PC-3 (cell line): Measurements from ENCODE around the gene C10orf143. TPM values are rescaled to one million over a fixed set of nuclear protein-coding genes. Genes with fewer than 3 reads are reported as not detected.

ENCODE experiments used
- ATAC-seq: fragments of 200-7000 bp; cut with Tn5 transposase; 2 replicates; pipeline ENCODE4 v1.9.1; 2020; ENCODE audit warnings: mild to moderate bottlenecking, moderate library complexity
- BruUV-seq: library from RNA; stranded (reverse); fragments of 400-500 nt; replicated peaks from 2 replicates; lab custom pipeline; 2021; lab: Mats Ljungman, UMichigan
- CTCF ChIA-PET: fragments of 300-600 bp; sonication (Branson Sonifier 250); formaldehyde crosslinking; loops from one replicate; lab custom pipeline; 2022; ENCODE audit warnings: antibody characterized with exemption; lab: Charles Lee
- POLR2A ChIA-PET: fragments of 300-600 bp; sonication (Branson Sonifier 250); formaldehyde crosslinking; loops from one replicate; lab custom pipeline; 2022; ENCODE audit warnings: antibody characterized with exemption; ENCODE audit not compliant: unreplicated experiment; lab: Charles Lee
- DNase-seq: peaks from one replicate; pipeline ENCODE4 v3.0.0-alpha.2; 2015
- H2AFZ ChIP-seq: fragments of 300-600 bp; sonication (generic); 2 replicates; pipeline ENCODE4 v1.6.0; 2016; ENCODE audit warnings: antibody characterized with exemption, low read length
- H3F3A ChIP-seq: fragments of 300-600 bp; sonication (generic); one replicate; pipeline ENCODE4 v1.6.0; 2017; ENCODE audit warnings: antibody characterized with exemption, low read length, control low read depth, mild to moderate bottlenecking; ENCODE audit not compliant: unreplicated experiment
- H3K27ac ChIP-seq: fragments of 300-600 bp; sonication (generic); 2 replicates; pipeline ENCODE4 v1.5.1; 2016; ENCODE audit warnings: mild to moderate bottlenecking, low read length
- H3K27me3 ChIP-seq: fragments of 300-600 bp; sonication (generic); 2 replicates; pipeline ENCODE4 v1.6.1; 2016; ENCODE audit warnings: low read length, mixed read lengths
- H3K36me3 ChIP-seq: fragments of 300-600 bp; sonication (generic); 2 replicates; pipeline ENCODE4 v1.6.1; 2016; ENCODE audit warnings: low read depth, mixed run types, low read length, mixed read lengths
- H3K4me1 ChIP-seq: fragments of 300-600 bp; sonication (generic); 2 replicates; pipeline ENCODE4 v1.5.1; 2016; ENCODE audit warnings: low read length; ENCODE audit not compliant: insufficient read depth
- H3K4me2 ChIP-seq: fragments of 300-600 bp; sonication (generic); 2 replicates; pipeline ENCODE4 v1.6.0; 2016; ENCODE audit warnings: low read length
- H3K4me3 ChIP-seq: fragments of 300-600 bp; sonication (generic); 2 replicates; pipeline ENCODE4 v1.5.1; 2016; ENCODE audit warnings: mild to moderate bottlenecking, low read length, mixed read lengths
- H3K79me2 ChIP-seq: fragments of 300-600 bp; sonication (generic); 2 replicates; pipeline ENCODE4 v1.6.1; 2017; ENCODE audit warnings: low read length, mixed read lengths
- H3K9ac ChIP-seq: fragments of 300-600 bp; sonication (generic); 2 replicates; pipeline ENCODE4 v1.6.0; 2016; ENCODE audit warnings: mild to moderate bottlenecking, low read length
- H3K9me2 ChIP-seq: fragments of 300-600 bp; sonication (generic); replicated peaks from 2 replicates; pipeline ENCODE4 v1.6.1; 2016; ENCODE audit warnings: mixed run types, low read length, mixed read lengths
- H3K9me3 ChIP-seq: fragments of 300-600 bp; sonication (generic); 2 replicates; pipeline ENCODE4 v1.6.1; 2016; ENCODE audit warnings: low read length, mixed read lengths
- H4K20me1 ChIP-seq: fragments of 300-600 bp; sonication (generic); 2 replicates; pipeline ENCODE4 v1.6.1; 2016; ENCODE audit warnings: low read length, mixed read lengths
- CTCF ChIP-seq: fragments of 300-600 bp; sonication (generic); conservative IDR thresholded peaks from 2 replicates; pipeline ENCODE4 v1.5.1; 2017; ENCODE audit warnings: antibody characterized with exemption, low read depth, mild to moderate bottlenecking, low read length
- EZH2 ChIP-seq: fragments of 300-600 bp; sonication (generic); IDR thresholded peaks from one replicate; pipeline ENCODE4 v1.6.1; 2017; ENCODE audit warnings: antibody characterized with exemption, mild to moderate bottlenecking, low read length; ENCODE audit not compliant: unreplicated experiment
- EZH2phosphoT487 ChIP-seq: fragments of 300-600 bp; sonication (generic); IDR thresholded peaks from 2 replicates; pipeline ENCODE4 v1.6.1; 2018; ENCODE audit warnings: mild to moderate bottlenecking, antibody characterized with exemption, low read length, borderline replicate concordance
- intact Hi-C: fragments of 100-400 bp; cut with micrococcal nuclease; formaldehyde crosslinking; loops from 2 replicates; pipeline ENCODE4 v1.9.0; 2023
- total RNA-seq: library from RNA; depleted of rRNA; stranded (reverse); fragments of >200 nt; gene quantifications from 2 replicates; pipeline ENCODE4 v1.2.3, GENCODE V29; 2014

Gene C10orf143
- total RNA-seq, 1 experiment from 2014 or later: not detected

DNA sequence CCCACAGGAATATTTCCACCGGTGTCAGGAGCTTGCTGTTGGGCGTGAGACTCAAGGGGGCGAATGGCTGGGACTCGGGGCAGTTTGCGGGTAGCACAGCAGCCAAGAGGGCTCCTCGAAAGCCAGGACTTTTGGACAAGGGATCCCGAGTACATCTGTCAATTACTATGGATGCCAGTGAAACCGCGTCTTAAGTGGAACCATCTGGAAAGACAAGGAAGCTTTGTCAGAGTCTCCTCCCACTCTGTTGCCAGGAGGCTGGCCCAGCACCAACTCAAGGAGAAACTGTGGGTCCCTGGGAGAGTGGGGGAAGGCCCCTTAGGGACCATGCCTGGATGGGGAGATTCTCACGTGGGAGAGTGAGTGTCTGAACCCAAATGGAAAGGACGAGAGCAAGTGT lies 57.1 kb downstream of the C10orf143 start:
- DNase-seq (no peak), ATAC-seq (no peak)
- no peak overlapping the region for H3K4me3 ChIP-seq
- POLR2A ChIA-PET: no interaction called here
- H3F3A ChIP-seq: no peaks in the 10 kb centered on the region
- no peaks in the 10 kb centered on the region for H3K9me3 ChIP-seq
- H3K27ac ChIP-seq: no peak overlapping the region
- no TSS peak for BruUV-seq
- no peaks in the 10 kb centered on the region for H4K20me1 ChIP-seq
- no peaks in the 10 kb centered on the region for H3K4me1 ChIP-seq
- H3K79me2 ChIP-seq: no peaks in the 10 kb centered on the region
- no peak overlapping the region for H3K4me2 ChIP-seq
- 0 out of 2 replicates have a peak, but pooled peaks cover 7% of the 10 kb centered on the region for H3K27me3 ChIP-seq
- intact Hi-C loops: no loop called here
- H3K36me3 ChIP-seq: no peaks in the 10 kb centered on the region
- no peak overlapping the region for H3K9ac ChIP-seq
- TF ChIP-seq CTCF (no peak), EZH2 (no peak), EZH2phosphoT487 (no peak)
- no peaks in the 10 kb centered on the region for H3K9me2 ChIP-seq
- no peak overlapping the region for H2AFZ ChIP-seq
- CTCF ChIA-PET: no interaction called here

GRCh38 chr10:130052193-130052592 lies 58.4 kb downstream of the C10orf143 start:
- intact Hi-C loops: no loop called here
- no peaks in the 10 kb centered on the region for H3F3A ChIP-seq
- 0 out of 2 replicates have a peak, but pooled peaks cover 7% of the 10 kb centered on the region for H3K27me3 ChIP-seq
- no peaks in the 10 kb centered on the region for H3K9me2 ChIP-seq
- no peaks in the 10 kb centered on the region for H4K20me1 ChIP-seq
- no peak overlapping the region for H3K4me2 ChIP-seq
- DNase-seq (no peak), ATAC-seq (no peak)
- BruUV-seq: no TSS peak
- H3K79me2 ChIP-seq: no peaks in the 10 kb centered on the region
- no peak overlapping the region for H3K9ac ChIP-seq
- H2AFZ ChIP-seq: no peak overlapping the region
- no peaks in the 10 kb centered on the region for H3K4me1 ChIP-seq
- H3K36me3 ChIP-seq: no peaks in the 10 kb centered on the region
- TF ChIP-seq EZH2: no peak
- no peak for TF ChIP-seq CTCF
- no peak for TF ChIP-seq EZH2phosphoT487
- H3K9me3 ChIP-seq: no peaks in the 10 kb centered on the region
- ChIA-PET CTCF (no interaction called here), POLR2A (no interaction called here)
- no peak overlapping the region for H3K27ac ChIP-seq
- H3K4me3 ChIP-seq: no peak overlapping the region

- no peaks in the 10 kb centered on the region for H3F3A ChIP-seq
- no peaks in the 10 kb centered on the region for H3K9me2 ChIP-seq
- ChIA-PET POLR2A (no interaction called here), CTCF (no interaction called here)
- no peak for ATAC-seq
- H3K27me3 ChIP-seq: 0 out of 2 replicates have a peak, but pooled peaks cover 7% of the 10 kb centered on the region
- no peak overlapping the region for H3K27ac ChIP-seq
- no peak for TF ChIP-seq CTCF
- H2AFZ ChIP-seq: no peak overlapping the region
- no peaks in the 10 kb centered on the region for H4K20me1 ChIP-seq
- no TSS peak for BruUV-seq
- no peak overlapping the region for H3K4me3 ChIP-seq
- DNase-seq: no peak
- H3K9ac ChIP-seq: no peak overlapping the region
- H3K79me2 ChIP-seq: no peaks in the 10 kb centered on the region
- intact Hi-C loops: no loop called here
- H3K4me1 ChIP-seq: no peaks in the 10 kb centered on the region
- H3K36me3 ChIP-seq: no peaks in the 10 kb centered on the region
- H3K9me3 ChIP-seq: no peaks in the 10 kb centered on the region
- no peak overlapping the region for H3K4me2 ChIP-seq
Measured at GRCh38 chr10:130050721-130051120, 59.9 kb downstream of the C10orf143 start.
